Heart left ventricle (tissue), 13 donors: ENCODE measurements around the gene CAST.

ENCODE experiments used
- CTCF ChIP-seq, 12 donors: fragments of 200-600 bp; sonication (generic) in 4 of 12; IDR thresholded peaks; one replicate each; pipeline versions ENCODE4 v1.5.0 to v1.8.0; 2018 to 2022; ENCODE audit warnings: antibody characterized with exemption in 12 of 12, mild to moderate bottlenecking in 5 of 12
- POLR2A ChIP-seq, 2 donors: fragments of 450-650 bp; IDR thresholded peaks; one replicate each; pipeline ENCODE4 v1.6.1; 2017; ENCODE audit warnings: antibody characterized with exemption in 2 of 2, mild to moderate bottlenecking in 2 of 2, moderate library complexity in 2 of 2
- donor health status: ischemic (EF 13 %, LVEDD 7.1; RV severe dilation, severe dysfunction).
- donor health status: DM: no; HTN: yes; CAD: no.
- donor health status: DM: no; HTN: no; CAD: no.
- donor health status: ischemic (EF 25% LVEDD 6.9; RV normal size, moderate dysfunction).
- donor health status: ischemic (EF 25% LVEDD 5.7; RV mildly dilated, moderate dysfunction).
- donor health status: ischemic (EF 35%, LVEDD 5.7; RV mildly dilated, moderate dysfunction).
- donor health status: nonischemic (EF 11% LVEDD 7.7; RV severe dilation, severe dysfunction).
- donor health status: DM: yes; HTN: yes; CAD: no.
- donor health status: PGD.
- donor health status: ischemic (EF 29% LVEDD 5.4; RV normal size, mild dysfunction).
- donor health status: nonischemic (EF 23%, LVEDD 6.1; RV moderate dilation, normal function).

DNA sequence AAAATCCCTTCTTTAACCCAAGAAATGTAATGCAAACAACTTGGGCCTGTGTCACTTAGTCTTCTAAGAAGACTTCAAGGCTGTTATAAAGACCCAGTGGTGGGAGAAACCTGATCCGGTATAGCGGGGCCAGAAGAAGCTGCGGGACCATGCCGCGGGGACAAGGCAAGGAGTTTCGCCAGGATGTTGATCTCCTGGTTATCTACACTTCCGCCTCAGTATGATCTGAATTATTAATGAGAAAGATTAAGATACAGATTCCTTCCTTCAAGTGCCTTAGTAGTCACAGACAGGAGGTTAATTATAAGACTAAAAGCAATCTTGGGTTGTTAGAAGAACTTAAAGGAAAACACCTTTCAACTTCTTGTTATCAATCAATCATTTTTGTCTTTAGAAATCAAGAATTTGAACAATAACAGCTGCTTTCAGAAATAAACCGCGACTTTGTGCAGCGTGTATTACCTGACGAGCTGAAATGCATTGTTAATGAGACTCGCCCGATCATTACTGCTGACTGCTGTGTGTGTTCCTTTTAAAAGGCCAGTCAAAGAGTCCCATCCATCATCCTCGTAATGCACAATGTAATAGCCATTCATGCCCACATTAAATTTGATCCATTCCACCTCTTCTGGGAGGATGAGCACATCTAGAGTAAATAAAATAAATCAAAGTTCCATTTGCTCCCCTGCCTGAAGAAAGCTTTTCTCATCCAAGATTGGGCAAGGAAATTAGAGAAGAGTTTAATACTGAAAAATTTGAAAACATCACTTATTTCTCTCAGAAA lies 123.3 kb downstream of the CAST start:
- TF ChIP-seq CTCF (IDR thresholded peaks at IDR 0.05) (no peak), POLR2A (IDR thresholded peaks at IDR 0.05) (no peak)
